Keratinocyte (primary cell): ENCODE data around the gene GREB1. TPM values are rescaled to one million over a fixed set of nuclear protein-coding genes. Genes with fewer than 3 reads are reported as not detected.

Experiments
- DNase-seq: peaks from one replicate; pipeline ENCODE4 v3.0.0-alpha.2; 2011; ENCODE audit warnings: low read depth, missing footprints, low spot score
- FAIRE-seq: peaks from 2 replicates; lab custom pipeline; 2011; peaks lifted over from hg19 to GRCh38; lab: Jason Lieb, UNC
- H2AFZ ChIP-seq: 2 replicates; pipeline ENCODE4 v1.6.0; 2012; ENCODE audit warnings: low read length, control low read depth, inconsistent platforms; ENCODE audit not compliant: control insufficient read depth
- H3K27ac ChIP-seq: 2 replicates; pipeline ENCODE4 v1.5.1; 2011; ENCODE audit warnings: low read length; ENCODE audit not compliant: control insufficient read depth, insufficient read depth
- H3K27me3 ChIP-seq: 3 replicates; pipeline ENCODE4 v1.6.0; 2011; ENCODE audit warnings: low read length; ENCODE audit not compliant: control insufficient read depth, insufficient read depth; ENCODE audit errors: extremely low read depth
- H3K36me3 ChIP-seq, 2 experiments: 2 replicates in 1 of 2; 3 replicates in 1 of 2; pipeline ENCODE4 v1.5.1; 2011; ENCODE audit warnings: low read length in 2 of 2, mild to moderate bottlenecking in 1 of 2; ENCODE audit not compliant: control insufficient read depth in 2 of 2, insufficient read depth in 2 of 2; ENCODE audit errors: extremely low read depth in 1 of 2
- H3K4me1 ChIP-seq: 3 replicates; pipeline ENCODE4 v1.5.1; 2011; ENCODE audit warnings: low read length; ENCODE audit not compliant: control insufficient read depth, insufficient read depth; ENCODE audit errors: extremely low read depth
- H3K4me2 ChIP-seq: 3 replicates; pipeline ENCODE4 v1.6.0; 2011; ENCODE audit warnings: low read depth, low read length; ENCODE audit not compliant: control insufficient read depth, insufficient read depth; ENCODE audit errors: extremely low read depth
- H3K4me3 ChIP-seq, 3 experiments: fragments of 200-600 bp in 1 of 3; sonication (generic) in 1 of 3; 2 replicates in 2 of 3; 3 replicates in 1 of 3; pipeline ENCODE4 v1.5.1; 2011 to 2016; ENCODE audit warnings: low read length in 3 of 3, mild to moderate bottlenecking in 3 of 3, control low read depth in 2 of 3, inconsistent platforms in 1 of 3, low read depth in 1 of 3, mixed read lengths in 1 of 3, mixed run types in 1 of 3, moderate library complexity in 1 of 3; ENCODE audit not compliant: control insufficient read depth in 2 of 3, insufficient read depth in 2 of 3; ENCODE audit errors: extremely low read depth in 1 of 3
- H3K79me2 ChIP-seq: 2 replicates; pipeline ENCODE4 v1.6.0; 2012; ENCODE audit warnings: low read length; ENCODE audit not compliant: control insufficient read depth, insufficient read depth
- H3K9ac ChIP-seq: 3 replicates; pipeline ENCODE4 v1.6.0; 2011; ENCODE audit warnings: low read length; ENCODE audit not compliant: control insufficient read depth, insufficient read depth; ENCODE audit errors: extremely low read depth
- H3K9me1 ChIP-seq: 3 replicates; pipeline ENCODE4 v1.6.0; 2011; ENCODE audit warnings: low read length; ENCODE audit not compliant: control insufficient read depth, insufficient read depth; ENCODE audit errors: extremely low read depth
- H3K9me3 ChIP-seq: 2 replicates; pipeline ENCODE4 v1.5.1; 2012; ENCODE audit warnings: low read depth, low read length; ENCODE audit not compliant: control insufficient read depth
- H4K20me1 ChIP-seq: 3 replicates; pipeline ENCODE4 v1.6.0; 2011; ENCODE audit warnings: low read length; ENCODE audit not compliant: control insufficient read depth, insufficient read depth; ENCODE audit errors: extremely low read depth
- EZH2 ChIP-seq: IDR thresholded peaks from one replicate; pipeline ENCODE4 v1.6.1; 2012; ENCODE audit warnings: inconsistent platforms, mild to moderate bottlenecking, low read length, moderate library complexity
- dilution Hi-C: fragments of 300-500 bp; cut with MboI; formaldehyde crosslinking; loops from one replicate; pipeline ENCODE4 v1.7.0; 2020; ENCODE audit warnings: low sequenced_read_pairs; ENCODE audit not compliant: extremely low pct_ligation_motif_present
- polyA plus RNA-seq, 5 experiments: library from polyadenylated mRNA; depleted of rRNA in 3 of 5; stranded (reverse) in 3 of 5; stranded (forward) in 1 of 5; unstranded in 1 of 5; fragments of >200 nt; gene quantifications; 1 replicate in 1 of 5; 2 replicates in 3 of 5; 3 replicates in 1 of 5; pipeline versions ENCODE4 v1.2.1 to v1.2.3, GENCODE V29; 2011 to 2012; ENCODE audit warnings: missing spikeins in 2 of 5, low read depth in 1 of 5, low replicate concordance in 1 of 5
- TF ChIP-seq, protein P1 (sequence below), 3 experiments: IDR thresholded peaks in 1 of 3; conservative IDR thresholded peaks in 1 of 3; optimal IDR thresholded peaks in 1 of 3; 2 replicates in 2 of 3; 3 replicates in 1 of 3; pipeline versions ENCODE3 to v1.5.1; 2011; ENCODE audit warnings: low read length in 3 of 3, mild to moderate bottlenecking in 3 of 3, moderate library complexity in 2 of 3, control low read depth in 1 of 3, inconsistent platforms in 1 of 3; ENCODE audit not compliant: insufficient read depth in 2 of 3; ENCODE audit errors: extremely low read depth in 1 of 3

Gene GREB1
- polyA plus RNA-seq, 1 donor (not counting 4 experiments of a cell fraction or from before 2014, with no cell fraction given): 0.13 TPM

GRCh38 chr2:11514904-11515303, 18.9 kb upstream of the GREB1 start:
- Histone ChIP-seq H3K27ac (no peak overlapping the region), H3K27me3 (peaks cover 21% of the 10 kb centered on the region), H4K20me1 (no peaks in the 10 kb centered on the region), H3K4me3 (no peak overlapping the region), H3K4me2 (no peak overlapping the region), H3K9me3 (no peaks in the 10 kb centered on the region), H3K36me3 (no peaks in the 10 kb centered on the region), H3K9me1 (no peaks in the 10 kb centered on the region), H3K9ac (no peak overlapping the region), H3K4me1 (no peaks in the 10 kb centered on the region), H3K79me2 (no peaks in the 10 kb centered on the region), H2AFZ (no peak overlapping the region)
- dilution Hi-C loops: no loop called here
- no peak for DNase-seq
- TF ChIP-seq, protein P1, sequence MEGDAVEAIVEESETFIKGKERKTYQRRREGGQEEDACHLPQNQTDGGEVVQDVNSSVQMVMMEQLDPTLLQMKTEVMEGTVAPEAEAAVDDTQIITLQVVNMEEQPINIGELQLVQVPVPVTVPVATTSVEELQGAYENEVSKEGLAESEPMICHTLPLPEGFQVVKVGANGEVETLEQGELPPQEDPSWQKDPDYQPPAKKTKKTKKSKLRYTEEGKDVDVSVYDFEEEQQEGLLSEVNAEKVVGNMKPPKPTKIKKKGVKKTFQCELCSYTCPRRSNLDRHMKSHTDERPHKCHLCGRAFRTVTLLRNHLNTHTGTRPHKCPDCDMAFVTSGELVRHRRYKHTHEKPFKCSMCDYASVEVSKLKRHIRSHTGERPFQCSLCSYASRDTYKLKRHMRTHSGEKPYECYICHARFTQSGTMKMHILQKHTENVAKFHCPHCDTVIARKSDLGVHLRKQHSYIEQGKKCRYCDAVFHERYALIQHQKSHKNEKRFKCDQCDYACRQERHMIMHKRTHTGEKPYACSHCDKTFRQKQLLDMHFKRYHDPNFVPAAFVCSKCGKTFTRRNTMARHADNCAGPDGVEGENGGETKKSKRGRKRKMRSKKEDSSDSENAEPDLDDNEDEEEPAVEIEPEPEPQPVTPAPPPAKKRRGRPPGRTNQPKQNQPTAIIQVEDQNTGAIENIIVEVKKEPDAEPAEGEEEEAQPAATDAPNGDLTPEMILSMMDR (optimal IDR thresholded peaks at IDR 0.05 in 1 of 3, IDR thresholded peaks at IDR 0.05 in 1 of 3, conservative IDR thresholded peaks at IDR 0.05 in 1 of 3; ENCODE audit: extremely low read depth in 1 of 3, insufficient read depth in 2 of 3, low read length in 3 of 3): no peak
- TF ChIP-seq EZH2: no peak
- no peak for FAIRE-seq

DNA sequence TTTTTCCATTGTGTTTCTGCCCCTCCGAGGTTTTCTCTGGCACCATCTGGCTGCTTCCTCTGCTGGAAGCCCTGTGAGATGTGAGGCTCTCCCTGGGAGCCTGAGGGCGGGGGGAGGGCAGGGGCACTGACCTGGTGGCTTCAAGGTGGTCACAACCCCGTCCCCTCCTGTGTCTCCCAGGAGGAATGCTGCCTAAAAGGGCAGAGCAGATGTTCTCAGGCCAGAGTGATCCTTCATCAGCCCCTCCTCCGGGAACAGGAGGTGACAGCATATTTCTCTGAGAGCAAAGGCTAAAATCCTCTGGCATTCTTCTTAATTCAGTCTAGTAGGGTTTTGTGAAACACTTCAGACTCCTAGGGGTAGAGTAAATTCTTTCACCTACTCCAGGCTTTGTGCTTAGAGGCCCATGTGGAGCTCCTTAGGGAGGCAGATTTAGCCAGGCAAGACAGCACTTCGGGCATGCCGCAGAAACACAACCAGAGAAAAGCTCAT, 18.3 kb upstream of the GREB1 start:
- dilution Hi-C loops: no loop called here
- no peak overlapping the region for H3K4me2 ChIP-seq
- no peaks in the 10 kb centered on the region for H4K20me1 ChIP-seq
- H2AFZ ChIP-seq: no peak overlapping the region
- peaks cover 21% of the 10 kb centered on the region for H3K27me3 ChIP-seq
- H3K4me1 ChIP-seq: no peaks in the 10 kb centered on the region
- no peak for DNase-seq
- H3K79me2 ChIP-seq: no peaks in the 10 kb centered on the region
- no peak for FAIRE-seq
- TF ChIP-seq EZH2: no peak
- TF ChIP-seq, protein P1 (optimal IDR thresholded peaks at IDR 0.05 in 1 of 3, IDR thresholded peaks at IDR 0.05 in 1 of 3, conservative IDR thresholded peaks at IDR 0.05 in 1 of 3; ENCODE audit: extremely low read depth in 1 of 3, insufficient read depth in 2 of 3, low read length in 3 of 3): no peak
- H3K36me3 ChIP-seq: no peaks in the 10 kb centered on the region
- no peak overlapping the region for H3K4me3 ChIP-seq
- no peak overlapping the region for H3K9ac ChIP-seq
- no peaks in the 10 kb centered on the region for H3K9me3 ChIP-seq
- H3K9me1 ChIP-seq: no peaks in the 10 kb centered on the region
- no peak overlapping the region for H3K27ac ChIP-seq
